Activated naive CD4-positive, alpha-beta T cell treated with Interleukin-2 at 50 U/mL for 16 hours (primary cell): ENCODE measurements around the gene BBS7.

Source experiments
- DNase-seq: peaks from one replicate; pipeline ENCODE4 v3.0.0-alpha.2; 2020

BBS7 gene

DNA sequence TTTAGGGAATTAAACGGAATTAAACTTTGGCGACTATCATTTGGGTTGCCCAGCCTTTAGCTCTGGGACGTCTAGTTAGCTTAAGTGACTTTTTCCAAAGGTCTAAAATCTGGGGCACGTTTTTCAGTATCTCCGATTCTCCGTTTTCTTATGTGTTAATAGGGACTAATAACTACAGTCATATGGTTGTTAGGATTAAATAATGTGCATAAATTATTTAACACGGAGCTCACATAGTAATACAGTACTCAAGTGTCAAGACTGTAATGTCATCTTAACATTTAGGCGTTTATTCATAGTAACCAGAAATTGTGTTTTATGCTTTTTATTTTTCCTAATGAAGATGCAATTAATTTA lies 46.1 kb downstream of the BBS7 start:
- no peak for DNase-seq

DNA sequence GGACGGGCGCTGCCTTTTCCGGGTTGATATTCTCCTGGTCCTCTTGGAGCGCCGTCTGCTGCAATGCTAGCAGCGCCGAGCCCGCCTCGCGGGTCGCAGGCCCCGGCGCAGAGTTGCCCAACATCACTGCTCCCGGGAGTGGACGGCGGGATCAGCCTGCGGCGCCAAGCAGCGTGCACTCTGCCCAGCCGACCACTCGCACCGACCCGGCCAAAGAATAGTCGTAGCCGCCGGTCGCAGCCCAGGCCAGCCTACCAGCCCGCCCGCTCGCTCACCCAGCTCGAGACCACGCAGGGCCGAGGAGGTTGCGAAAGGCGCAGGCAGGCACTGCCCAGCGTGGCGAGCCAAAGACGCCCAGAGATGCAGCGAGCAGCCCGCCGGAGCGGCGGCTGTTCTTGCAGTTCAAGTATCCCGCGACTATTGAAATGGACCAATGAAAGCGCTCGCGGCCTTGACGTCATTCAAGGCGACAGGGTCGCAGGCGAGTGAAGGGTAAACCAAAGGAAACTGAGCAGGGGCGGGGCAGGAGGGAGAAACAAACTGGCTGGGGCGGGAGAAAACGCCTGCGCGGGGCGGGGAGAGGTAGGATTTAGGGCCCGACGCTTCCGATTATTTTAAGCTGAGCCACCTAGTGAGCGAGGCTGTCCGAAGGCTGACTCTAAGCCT lies 46.6 kb downstream of the BBS7 start, which contains the start of gene CCNA2:
Gene CCNA2, minus strand, starts transcription at position 379 of the 666 bp plus-strand sequence. Its CDS starts 255 bp downstream, at position 124.
- DNase-seq: peak; percentile 96

DNA sequence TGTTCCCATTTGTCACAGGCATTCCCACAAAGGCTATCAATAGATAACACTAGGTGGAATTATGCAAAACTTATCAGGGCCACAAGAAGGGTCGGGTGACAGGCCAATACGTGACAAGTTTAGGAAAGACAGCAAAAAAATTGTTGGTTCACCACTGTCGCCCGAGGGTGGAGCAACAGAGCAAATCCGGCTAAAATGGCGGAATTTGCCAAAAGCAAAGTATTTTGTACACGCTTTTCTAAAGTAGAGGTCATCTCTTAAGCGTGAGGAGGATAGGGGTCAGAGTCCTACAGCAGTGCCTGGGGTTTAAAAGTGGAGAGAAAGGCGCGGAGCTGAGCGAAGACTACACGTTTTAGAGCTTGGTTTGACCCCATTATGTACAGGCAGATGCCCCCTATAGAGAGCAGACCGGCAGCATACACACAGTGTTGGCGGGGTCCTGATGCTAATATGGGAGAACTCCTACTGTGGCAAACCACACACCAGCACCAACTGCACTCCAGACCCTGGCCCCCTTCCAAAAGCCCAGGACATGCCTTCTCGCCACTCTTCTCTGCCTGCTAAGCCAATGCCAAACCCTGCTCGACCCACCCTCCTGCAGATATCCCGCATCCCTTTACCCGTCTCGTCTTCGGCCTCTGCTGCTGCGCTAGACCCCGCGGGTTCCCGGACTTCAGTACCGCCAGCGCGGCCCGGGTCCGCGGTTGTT lies 47.3 kb downstream of the BBS7 start:
- DNase-seq: peak; percentile 31

DNA sequence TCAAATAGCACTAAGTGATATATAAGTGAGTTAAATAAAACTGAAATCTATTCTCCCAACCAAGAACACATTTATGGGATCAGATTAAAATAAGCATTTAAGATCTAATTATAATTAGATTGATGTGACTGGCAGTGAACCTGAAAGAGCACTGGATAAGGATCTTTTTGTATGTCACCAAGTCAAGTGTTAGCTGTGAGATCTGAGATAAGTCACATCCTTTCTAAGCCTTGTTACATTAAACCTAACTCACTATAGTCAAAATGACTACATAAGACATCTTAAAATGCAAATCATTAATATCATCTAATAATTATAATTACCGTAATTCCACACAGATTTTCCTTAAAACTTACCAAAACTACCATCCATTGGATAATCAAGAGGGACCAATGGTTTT lies 48.2 kb downstream of the BBS7 start:
- no peak for DNase-seq

DNA sequence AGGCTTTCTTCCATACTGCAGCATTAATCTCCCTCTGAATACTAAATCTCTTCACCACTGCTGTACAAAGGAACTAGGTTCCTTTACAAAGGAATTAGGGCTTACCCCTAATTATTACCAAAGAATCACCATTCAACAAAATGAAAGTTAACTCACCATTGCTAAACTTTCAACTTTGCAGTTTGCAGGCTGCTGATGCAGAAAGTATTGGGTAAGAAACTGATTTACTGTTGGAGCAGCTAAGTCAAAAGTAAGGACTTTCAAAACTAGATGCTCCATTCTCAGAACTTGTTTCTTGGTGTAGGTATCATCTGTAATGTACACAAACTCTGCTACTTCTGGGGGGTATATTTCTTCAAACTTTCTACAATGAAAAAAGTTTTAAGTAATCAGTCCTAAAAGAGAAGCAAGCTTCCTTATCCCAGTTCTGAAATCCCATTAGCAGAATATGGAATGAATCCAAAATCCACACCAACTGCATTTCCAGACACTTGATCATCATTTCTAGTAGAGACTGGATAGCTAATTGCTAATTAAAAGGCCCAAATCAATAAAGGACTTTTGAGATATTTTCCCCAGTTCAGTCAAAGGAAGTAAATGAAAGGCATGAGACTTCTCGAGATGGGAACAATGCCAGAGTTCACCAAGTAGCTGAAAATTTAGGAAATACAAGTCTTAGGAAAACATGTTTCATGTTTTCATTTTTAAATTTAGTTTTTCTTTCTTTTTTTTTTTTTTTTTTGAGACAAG lies 50.9 kb downstream of the BBS7 start:
- DNase-seq: no peak

DNA sequence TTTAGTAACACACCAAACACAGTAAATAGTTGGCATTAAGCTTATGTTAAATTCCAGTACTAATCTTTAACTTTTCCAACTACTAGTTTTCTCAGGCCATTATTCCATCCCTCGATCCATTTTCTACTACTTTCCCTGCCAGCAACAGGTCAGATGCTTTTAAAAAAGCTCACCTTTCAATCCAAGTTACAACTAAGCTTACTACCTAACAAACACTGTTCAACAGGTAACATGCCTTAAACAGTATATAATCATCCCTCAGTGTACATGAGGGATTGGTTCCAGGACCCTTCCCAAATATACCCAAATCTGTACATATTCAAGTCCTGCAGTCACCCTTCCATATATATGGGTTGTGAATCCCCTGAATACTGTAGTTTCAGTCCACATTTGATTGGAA lies 52.1 kb downstream of the BBS7 start:
- DNase-seq: no peak

DNA sequence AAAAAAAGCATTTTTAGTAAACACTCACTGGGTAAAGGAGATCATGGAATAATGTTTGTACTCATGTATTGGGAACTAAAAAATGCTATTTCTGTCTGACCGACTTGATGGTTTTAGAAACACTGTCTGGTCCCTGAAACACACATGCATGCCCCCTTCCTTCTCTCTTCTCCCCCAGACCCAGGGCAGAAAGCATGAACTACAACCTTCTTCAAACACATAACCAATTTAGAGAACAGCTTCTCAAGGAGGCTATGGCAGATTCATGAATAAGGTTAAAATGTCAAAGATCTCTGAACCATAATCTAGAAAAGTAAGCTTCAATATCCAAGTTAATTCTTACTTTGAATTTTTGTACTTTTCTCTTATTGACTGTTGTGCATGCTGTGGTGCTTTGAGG lies 52.6 kb downstream of the BBS7 start:
- no peak for DNase-seq

DNA sequence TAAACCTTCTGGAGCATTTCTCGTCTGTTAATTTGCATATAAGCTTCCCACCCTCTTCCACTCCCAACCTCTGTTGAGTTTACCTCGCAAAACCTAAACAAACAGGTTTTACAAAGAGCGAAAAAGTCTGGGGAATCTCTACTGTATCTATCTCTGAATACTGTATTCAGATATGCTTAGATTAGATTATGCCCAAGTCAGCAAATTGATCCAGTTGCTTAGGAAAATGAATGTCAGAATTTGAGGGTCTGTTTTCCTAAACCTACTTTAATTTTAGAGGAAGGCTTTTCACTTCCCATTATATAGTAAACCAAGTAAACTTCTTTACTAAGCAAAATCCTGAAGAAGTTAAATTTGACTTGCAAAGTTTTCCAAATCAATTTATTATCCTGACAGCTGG lies 53.3 kb downstream of the BBS7 start:
- no peak for DNase-seq

DNA sequence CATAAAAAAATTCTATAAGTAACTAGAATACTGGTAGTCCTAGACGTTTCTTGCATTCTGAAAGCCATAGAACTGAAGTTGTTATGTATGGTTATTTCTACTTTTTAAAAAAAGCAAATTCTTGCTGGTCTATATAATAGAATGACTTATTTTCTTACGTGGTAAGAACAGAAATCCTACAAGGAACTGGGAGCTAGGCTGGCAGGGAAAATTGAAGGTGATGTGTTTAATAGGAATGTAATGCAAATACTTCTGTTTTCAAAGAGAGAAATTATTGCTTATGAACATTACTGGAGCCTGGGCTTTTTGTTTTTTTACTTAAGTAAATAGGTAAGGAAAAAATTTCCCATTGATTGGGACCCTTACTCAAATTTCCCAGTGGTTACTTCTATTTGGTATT lies 55.5 kb downstream of the BBS7 start:
- no peak for DNase-seq

DNA sequence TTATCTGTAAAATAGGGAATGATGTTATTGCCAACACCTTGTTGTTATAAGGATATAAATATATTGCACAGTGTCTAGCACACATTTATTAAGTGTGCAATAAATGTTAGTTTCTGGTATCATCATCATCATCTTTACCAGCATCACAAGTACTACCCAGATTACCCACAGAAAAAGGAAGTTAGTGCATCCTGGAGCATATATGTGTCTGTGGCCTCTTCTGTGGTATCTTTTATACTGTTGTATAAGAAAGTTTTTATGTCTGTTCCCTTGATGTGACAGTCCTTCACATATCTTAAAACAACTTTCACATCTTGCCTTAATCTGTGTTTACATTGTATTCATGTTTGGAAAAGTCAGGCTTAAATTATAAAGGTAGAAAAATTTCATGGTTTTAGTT lies 59.2 kb downstream of the BBS7 start:
- DNase-seq: no peak

DNA sequence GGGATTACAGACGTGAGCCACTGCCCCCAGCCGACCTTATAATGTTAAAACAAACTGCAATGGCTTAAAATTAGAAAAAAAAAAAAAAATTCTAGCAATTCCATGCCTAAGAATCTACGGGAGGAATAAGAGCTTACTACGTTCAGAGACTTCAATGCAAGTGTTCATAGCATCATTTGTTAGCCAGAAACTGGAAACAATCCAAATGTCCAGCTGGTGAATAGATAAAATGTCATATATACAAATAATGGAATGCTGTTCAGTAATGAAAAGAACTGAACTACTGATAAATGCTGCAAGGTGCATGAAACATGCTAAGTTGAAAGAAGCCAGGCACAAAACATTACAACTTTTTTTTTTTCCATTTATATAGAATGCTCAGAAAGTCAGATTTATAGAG lies 63.9 kb downstream of the BBS7 start:
- DNase-seq: no peak

DNA sequence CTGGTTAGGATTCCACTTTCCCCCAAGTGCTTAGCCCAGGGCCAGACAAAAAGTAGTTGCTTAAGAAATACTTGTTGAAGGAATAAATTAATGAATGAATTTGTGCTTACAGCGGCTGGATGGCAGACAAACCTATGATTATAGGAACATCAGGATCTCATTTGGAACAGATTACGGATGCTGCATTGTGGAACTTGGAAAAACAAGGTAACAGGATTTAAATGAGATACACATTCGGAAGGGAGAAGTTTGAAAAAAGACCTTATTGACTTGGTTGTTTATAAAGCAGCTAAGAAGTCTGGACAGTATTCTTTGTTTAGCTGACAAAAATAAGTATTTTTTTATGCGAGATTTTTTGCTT lies 68.6 kb downstream of the BBS7 start:
- DNase-seq: no peak

DNA sequence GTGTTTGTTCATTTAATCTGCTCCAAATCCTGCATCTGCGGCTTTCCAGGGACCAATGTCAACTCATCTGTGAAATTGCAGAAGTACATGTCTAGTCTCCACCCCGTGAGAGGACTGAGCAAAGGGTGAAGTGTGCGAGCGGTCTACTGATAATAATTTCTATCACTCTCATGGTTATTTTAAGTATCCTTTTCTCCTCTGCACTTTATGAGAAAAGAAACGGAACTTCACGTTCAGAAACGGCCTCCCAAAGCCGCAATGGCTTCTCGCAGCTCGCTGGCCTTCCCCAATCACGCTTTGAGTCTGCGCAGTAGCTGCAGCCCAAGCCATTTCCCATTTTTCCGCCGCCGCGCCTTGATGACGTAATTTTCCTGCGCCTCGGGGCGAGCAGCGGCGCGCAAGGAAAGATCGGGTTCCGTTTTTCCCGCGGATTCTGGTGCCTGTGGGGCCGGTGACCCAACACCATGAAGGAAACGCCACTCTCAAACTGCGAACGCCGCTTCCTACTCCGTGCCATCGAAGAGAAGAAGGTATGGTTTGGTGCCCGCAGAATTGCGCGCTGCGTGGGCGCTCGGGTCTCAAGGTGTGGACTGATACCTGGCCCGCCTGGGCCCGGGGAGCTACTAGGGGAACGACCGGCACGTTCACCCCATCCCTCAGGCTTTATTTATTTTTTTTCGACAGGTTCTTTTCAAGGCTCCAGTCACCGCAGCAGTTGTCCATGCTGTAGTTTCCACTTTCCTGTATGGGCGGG lies 69.1 kb downstream of the BBS7 start, which contains the start of gene EXOSC9:
Gene EXOSC9, plus strand, starts transcription at position 363 of the 754 bp plus-strand sequence. Its CDS starts 102 bp downstream, at position 465.
- peak; percentile 93 for DNase-seq

DNA sequence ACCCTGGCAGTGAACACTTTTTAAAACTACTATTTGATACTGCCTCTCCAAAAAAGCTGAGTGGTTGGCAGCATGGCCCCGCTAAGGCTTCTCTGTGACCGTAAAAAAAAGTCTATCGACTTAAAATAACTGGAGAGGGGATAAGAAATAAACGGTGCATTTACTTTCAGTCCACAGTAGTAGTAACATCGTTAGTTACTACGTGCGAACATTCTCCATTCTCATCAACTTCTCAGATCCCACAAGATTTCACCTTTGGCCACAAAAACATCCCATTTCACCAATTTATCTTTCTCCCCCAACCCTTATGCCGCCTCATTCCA lies 69.7 kb downstream of the BBS7 start:
- DNase-seq: no peak

DNA sequence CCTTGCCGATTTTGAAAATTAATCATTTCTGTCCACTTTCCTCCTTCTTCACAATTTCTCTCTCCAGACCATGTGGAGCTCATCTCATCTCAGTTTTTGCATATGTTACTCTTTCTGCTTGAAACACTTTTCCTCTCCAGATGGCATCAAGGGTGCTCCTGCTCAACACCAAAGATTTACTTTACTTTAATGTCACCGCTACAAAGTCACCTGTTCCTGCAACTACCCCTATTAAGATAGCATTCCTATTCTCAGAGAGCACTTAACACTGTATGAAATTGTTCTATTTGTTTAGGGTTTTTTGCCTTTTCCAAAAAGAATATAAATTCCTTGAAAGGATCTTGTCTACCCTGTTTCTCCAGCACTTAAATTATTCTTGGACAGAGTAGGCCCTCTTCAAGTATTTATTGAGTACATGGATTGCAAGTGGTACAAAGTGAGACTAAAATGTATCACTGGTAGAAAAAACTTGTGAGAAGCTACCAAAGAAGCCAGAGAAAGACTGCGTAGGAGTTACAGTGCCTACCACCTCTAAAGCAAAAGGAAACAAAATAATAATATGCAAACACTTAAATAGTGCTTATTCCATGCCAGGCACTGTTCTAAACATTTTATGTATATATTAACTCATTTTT lies 70.3 kb downstream of the BBS7 start:
- no peak for DNase-seq

DNA sequence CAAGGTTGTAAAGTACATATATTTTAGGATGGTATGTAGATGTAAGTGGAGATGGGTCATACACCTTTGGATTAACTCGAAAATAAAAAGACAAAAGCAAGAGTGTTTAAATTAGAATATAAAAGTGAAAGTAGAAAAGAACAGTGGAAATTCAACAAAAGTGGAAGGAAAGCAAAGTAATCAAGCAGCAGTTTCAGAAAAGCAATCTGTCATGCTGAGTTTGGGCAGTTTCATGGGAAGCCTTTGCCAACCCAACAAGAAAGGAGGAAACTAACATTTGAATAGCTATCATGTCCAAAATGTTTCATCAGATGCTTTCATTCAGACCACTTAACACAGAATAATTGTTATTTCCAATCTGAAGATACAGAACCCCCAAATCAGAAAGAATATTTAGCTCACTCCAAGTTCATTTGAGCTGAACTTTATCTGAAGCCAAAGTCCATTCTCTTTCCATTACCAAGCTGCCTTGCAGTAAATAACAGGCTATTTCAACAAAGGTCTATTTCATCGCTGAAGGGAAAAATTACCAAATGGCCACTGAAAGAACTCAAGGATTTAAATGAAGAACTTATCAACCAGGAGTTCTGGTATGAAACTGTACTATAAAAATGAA lies 71.0 kb downstream of the BBS7 start:
- DNase-seq: no peak

DNA sequence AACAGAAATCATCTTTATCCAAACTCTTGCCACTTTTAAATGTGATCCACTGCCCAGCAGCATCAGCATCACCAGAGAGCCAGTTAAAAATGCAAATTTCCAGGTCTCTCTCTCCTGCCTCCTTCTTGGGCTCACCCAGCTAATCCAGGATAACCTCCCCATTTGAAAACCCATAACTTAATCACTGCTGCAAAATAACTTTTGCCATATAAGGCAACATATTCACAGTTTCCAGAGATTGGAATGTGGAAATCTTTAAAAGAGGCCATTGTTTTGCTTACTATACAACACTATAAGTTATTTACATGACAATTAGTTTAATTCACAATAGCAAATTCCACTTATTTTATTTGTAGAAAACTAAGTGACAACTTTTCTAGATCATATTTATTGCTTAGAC lies 74.0 kb downstream of the BBS7 start:
- DNase-seq: no peak

DNA sequence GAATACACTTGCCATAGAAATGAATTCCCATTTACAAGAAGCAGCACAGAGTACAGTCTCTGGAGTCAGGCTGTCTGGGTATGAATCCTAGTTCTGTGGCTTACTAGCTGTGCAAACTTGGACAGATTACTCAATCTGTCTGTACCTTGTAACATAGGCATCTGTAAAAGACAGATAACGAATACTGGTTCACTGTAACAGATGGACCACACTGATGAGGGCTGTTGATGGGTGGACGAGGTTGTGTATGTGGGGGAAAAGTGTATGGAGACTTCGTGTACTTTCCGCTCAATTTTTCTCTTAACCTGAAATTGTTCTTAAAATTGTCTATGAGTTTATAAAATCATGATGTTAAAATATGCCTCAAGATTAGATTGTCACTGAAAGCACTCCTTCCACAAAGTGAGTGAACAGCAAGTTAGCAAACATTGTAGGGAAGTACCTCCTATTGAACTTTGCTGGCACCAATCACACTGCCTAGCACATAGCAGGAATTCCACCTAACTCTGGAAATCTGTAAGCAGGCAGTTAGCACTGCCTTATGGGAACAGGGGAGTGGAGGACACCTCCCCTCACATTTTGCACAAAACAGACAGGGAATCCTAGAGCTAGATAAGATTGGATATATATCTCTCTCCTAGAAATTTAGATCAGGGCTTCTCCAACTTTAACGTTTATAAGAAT lies 75.6 kb downstream of the BBS7 start:
- no peak for DNase-seq

DNA sequence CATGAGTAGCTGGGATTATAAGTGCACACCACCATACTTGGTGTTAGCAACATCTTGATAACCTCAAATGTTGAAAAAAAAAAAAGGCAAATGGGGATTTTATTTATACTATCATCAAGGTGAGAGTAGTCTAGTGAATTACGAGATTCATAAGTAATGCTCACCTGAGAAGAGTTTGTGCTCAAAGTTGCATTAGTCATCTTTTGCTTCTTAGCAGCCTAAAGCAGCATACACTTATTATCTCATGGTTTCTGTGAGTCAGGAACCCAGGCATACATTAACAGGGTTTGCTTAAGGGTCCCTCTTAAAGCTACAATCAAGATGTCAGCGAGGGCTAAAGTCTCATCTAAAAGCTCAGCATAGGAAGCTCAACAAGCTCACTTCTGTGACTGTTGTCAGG lies 77.3 kb downstream of the BBS7 start:
- no peak for DNase-seq

DNA sequence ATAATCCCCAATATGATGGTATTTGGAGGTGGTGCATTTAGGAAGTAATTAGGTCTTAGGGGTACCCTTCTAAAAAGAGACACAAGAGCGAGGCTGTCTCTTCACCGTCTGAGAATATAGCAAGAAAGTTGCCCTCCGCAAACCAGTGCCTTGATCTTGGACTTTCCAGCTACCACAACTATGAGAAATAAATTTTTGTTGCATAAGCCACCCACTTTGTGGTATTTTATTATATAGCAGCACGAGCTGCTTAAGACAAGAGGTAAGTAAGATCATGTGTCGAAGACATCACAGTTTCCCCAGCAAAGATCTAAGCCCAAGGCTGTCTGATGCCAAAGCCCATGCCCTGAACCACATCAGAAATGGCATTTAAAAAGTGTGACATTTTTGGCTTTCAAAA lies 78.8 kb downstream of the BBS7 start:
- DNase-seq: no peak

DNA sequence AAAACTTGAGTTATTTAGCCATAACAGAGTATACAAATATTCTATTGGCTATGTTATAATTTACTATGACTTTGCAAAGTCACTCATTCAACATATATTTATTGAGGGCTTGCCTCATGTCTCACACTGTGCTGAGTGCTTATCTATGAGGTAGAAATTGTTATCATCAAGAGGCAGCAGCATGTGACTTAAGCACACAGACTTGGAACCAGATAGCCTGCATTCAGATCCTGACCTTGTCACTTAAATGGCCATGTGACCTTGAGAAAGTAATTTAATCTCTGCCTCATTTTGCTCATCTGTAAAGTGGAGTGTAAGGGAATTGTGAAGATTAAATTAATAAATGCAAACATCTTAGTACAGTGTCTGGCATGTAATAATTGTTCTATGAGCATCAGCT lies 79.3 kb downstream of the BBS7 start:
- DNase-seq: no peak
